ENCODE results near the gene DLGAP4. TPM values are rescaled to one million over a fixed set of nuclear protein-coding genes. Genes with fewer than 3 reads are reported as not detected.

Gene DLGAP4
- total and polyA plus RNA-seq, 2 of the 13 experiments (the other 11 are each of a cell fraction or from before 2014, with no cell fraction given) = 15.2 to 26.7 TPM

- peak; percentile 15; the same call in 1 of the 2 replicates for TF ChIP-seq ZNF609 (CRISPR knock-in tag; IDR thresholded peaks at IDR 0.05; ENCODE audit: borderline replicate concordance)
- TF ChIP-seq SALL2 (CRISPR knock-in tag; IDR thresholded peaks at IDR 0.05) = no peak
- peak; percentile 70; the same call in 1 of the 2 replicates for TF ChIP-seq ZNF788 (CRISPR knock-in tag; IDR thresholded peaks at IDR 0.05; ENCODE audit: borderline replicate concordance)
- no peak for TF ChIP-seq NCOA1 (CRISPR knock-in tag; IDR thresholded peaks at IDR 0.05)
- peak; percentile 47; the same call in 1 of the 2 replicates for TF ChIP-seq ARID4A (CRISPR knock-in tag; IDR thresholded peaks at IDR 0.05; ENCODE audit: borderline replicate concordance)
- TF ChIP-seq DDIT3 (CRISPR knock-in tag; IDR thresholded peaks at IDR 0.05) = no peak
- peak; percentile 62 for TF ChIP-seq ZNF18 (CRISPR knock-in tag; IDR thresholded peaks at IDR 0.05; ENCODE audit: insufficient replicate concordance)
- TF ChIP-seq ZNF782 (CRISPR knock-in tag; IDR thresholded peaks at IDR 0.05; ENCODE audit: borderline replicate concordance) = peak; percentile 20; the same call in 1 of the 2 replicates
- TF ChIP-seq HMG20B (CRISPR knock-in tag; conservative IDR thresholded peaks at IDR 0.05) = no peak; the same call in 1 of the 2 replicates
- TF ChIP-seq ZNF564 (CRISPR knock-in tag; IDR thresholded peaks at IDR 0.05) = peak; percentile 74
- no peak for TF ChIP-seq JUND (CRISPR knock-in tag; IDR thresholded peaks at IDR 0.05)
- no peak for TF ChIP-seq ZFP36 (IDR thresholded peaks at IDR 0.05; ENCODE audit: borderline replicate concordance, low read depth, low read length, partially characterized antibody)
- TF ChIP-seq ZNF362 (CRISPR knock-in tag; IDR thresholded peaks at IDR 0.05; ENCODE audit: borderline replicate concordance) = no peak
- TF ChIP-seq TBP (CRISPR knock-in tag; IDR thresholded peaks at IDR 0.05) = no peak
- 0 out of 2 replicates have a peak, but pooled peaks have one; percentile 17 for TF ChIP-seq ZNF792 (CRISPR knock-in tag; IDR thresholded peaks at IDR 0.05)
Measured at GRCh38 chr20:36270744-36271638, 35.1 kb upstream of the DLGAP4 start (continued).

Measured in HepG2 (cell line).